Measurements from ENCODE around the gene WWP2.
"Not testable (repeated sequence)": the region's sequence is repeated elsewhere in the genome, so short reads cannot be mapped to it uniquely, and the experiment has no call there.

WWP2 gene

DNA sequence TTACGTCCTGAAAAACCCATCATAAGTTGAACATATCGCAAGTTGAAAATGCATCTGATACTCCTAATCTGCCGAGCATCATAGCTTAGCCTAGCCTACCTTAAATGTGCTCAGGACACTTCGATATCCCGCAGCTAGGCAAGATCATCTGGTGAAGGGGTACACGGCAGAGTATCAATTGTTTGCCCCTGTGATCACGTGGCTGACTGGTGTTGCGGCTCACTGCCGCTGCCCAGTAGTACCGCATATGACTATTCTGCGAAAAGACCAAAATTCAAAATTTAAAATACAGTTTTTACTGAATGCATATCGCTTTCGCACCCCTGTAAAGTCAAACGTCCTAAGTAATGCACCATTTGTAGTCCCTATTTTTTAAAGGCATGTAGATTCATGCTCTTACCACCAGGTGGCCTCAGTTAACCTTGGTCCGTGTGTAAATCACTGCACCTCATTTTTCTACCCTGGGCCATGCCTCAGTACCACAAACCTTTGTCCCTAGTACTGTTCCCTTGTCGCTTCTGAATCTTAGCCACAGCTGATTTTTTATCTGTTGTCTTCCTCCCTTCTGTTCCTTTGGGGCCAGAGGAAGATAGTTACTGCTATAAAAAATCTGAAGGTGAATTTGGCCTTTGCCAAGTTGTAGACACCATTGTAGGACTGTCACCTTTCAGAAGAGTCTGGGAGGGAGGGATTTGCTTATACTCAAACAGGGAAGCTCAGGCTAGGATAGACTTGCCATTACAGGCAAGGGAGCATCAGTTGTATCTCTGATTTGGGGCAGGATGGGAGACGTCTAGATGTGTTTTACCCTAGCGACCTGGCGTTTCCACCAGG lies 34.4 kb downstream of the WWP2 start:
- peak; percentile 45 for DNase-seq (ENCODE audit: low read depth, low spot score)

DNA sequence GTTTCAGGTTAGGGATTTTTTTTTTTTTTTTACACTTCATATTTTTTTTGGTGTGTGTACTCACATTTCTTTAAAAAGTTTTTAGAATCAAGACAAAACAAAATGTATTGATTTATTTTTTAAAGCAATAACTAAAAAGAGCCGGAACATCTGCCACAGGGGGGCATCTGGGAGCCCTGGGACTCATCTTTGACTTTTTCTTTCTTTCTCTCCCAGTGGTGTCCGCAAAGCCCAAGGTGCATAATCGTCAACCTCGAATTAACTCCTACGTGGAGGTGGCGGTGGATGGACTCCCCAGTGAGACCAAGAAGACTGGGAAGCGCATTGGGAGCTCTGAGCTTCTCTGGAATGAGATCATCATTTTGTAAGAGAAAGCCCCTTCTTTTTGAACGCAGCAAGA lies 36.3 kb downstream of the WWP2 start:
- no peak for DNase-seq (ENCODE audit: low read depth, low spot score)

DNA sequence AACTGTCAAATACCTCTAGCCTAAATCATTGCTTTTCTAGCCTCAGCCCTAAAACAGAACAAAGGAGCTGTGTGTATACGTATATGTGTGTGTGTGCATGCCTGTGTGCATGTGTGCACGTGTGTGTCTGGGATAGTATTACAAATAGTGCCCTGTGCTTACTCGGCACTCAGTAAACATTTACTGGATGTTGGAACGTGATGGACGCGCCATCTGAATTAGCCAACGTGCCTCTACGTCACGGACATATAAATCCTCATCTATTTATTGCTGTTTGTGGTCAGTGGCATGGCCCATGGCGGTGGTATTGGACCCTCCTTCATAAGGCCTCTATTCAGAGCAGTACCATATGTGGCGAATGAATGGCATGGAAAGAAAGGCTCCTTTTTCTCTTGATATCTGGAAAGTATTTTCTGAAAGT lies 37.5 kb downstream of the WWP2 start:
- DNase-seq (ENCODE audit: low read depth, low spot score) = no peak

DNA sequence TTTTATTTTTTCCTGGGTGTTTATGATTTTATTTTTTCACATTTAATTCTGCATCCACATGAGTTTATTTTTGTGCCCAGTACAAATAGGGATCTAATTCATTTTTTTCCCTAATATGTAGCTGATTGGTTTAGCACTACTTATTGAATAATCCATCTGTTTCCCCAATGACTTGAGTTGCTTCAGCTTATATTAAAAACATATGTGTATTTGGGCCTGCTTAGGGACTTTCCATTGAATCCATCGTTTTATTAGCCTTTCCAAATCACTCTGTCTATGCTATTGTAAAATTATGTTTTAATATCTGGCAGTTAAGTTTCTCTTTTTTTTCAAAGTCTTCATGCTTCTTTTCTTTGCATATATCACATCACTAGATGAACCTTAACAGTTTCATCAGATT lies 42.2 kb downstream of the WWP2 start:
- no peak for DNase-seq (ENCODE audit: low read depth, low spot score)

DNA sequence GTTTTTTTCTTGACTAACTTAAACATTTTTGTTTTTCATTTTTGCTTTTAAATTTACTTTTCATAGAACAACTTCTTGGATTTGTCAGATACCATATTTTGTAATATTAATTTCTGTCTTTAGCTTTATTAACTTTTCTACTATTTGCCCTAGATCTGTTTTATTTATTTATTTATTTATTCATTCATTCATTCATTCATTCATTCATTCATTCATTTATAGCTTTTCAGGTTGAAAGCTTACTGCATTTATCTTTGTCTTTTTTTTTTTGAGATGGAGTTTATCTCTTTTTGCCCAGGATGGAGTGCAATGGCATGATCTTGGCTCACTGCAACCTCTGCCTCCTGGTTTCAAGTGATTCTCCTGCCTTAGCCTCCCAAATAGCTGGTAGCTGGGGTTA lies 44.6 kb downstream of the WWP2 start:
- DNase-seq (ENCODE audit: low read depth, low spot score) = not testable (repeated sequence)

DNA sequence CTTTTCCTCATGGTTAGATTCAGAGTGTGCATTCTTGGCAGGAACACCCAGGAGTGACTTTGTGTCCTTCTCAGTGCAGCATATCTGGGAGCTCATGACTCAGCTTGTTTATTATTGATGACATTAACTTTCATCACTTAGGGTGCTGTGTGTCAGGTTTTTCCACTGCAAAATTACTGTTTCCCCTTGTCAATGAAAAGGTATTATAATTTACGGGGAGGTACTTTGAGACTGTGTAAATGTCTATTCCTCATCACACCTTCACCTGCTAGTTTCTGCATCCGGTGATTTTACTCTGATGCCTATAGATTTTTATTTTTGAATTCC lies 50.5 kb downstream of the WWP2 start:
- DNase-seq (ENCODE audit: low read depth, low spot score) = no peak

DNA sequence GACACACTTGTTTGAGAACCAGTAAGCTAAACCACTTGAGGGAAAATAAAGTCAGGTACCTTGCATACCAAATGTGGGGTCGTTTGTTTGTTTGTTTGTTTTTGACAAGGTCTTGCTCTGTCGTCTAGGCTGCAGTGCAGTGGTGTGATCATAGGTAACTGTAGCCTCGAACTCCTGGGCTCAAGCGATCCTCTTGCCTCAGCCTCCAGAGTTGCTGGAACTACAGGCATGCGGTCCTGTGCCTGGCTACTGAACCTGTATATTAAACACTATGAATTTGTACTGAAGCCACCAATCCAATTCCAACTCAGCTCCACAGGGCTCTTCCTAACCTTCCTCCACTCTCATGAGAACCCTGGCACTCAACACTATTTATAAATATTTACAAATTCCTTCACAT lies 51.9 kb downstream of the WWP2 start:
- DNase-seq (ENCODE audit: low read depth, low spot score) = no peak

DNA sequence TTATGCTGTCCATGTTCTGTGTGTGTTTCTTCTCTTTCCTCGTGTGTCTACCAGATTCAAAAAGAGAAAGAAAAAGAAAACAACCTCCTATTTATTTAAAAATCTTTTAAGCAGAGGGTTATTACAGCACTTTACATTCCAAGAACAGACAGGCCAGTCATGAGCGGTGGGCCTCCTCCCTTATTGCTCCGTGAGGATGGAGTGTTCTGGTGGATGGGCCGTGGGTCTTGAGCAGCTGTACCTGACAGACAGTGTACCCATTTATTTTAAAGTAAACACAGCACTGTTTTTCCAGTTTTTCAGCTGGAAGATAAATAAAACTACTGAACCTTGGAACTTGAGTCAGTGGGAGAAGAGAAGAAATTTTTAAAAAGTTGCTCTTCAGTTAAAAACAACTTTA lies 52.4 kb downstream of the WWP2 start:
- no peak for DNase-seq (ENCODE audit: low read depth, low spot score)

DNA sequence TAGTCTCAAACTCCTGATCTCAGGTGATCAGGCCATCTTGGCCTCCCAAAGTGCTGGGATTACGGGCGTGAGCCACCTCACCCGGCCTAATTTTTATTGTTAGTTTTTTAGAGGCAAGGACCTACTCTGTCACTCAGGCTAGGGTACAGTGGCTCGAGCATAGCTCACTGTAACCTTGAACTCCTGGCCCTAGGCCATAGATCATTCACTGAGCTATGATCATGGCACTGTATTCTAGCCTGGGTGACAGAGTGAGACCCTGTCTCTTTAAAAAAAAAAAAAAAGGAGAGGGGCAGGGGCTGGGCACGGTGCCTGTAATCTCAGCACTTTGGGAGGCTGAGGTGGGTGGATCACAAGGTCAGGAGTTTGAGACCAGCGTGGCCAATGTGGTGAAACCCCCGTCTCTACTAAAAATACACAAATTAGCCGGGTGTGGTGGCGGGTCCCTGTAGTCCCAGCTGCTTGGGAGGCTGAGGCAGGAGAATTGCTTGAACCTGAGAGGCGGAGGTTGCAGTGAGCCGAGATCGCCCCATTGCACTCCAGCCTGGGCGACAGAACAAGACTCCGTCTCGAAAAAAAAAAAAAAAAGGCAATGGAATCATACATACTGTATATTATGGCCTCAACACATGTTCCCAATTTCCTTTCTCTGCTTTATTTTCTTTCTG lies 53.2 kb downstream of the WWP2 start:
- DNase-seq (ENCODE audit: low read depth, low spot score) = not testable (repeated sequence)

DNA sequence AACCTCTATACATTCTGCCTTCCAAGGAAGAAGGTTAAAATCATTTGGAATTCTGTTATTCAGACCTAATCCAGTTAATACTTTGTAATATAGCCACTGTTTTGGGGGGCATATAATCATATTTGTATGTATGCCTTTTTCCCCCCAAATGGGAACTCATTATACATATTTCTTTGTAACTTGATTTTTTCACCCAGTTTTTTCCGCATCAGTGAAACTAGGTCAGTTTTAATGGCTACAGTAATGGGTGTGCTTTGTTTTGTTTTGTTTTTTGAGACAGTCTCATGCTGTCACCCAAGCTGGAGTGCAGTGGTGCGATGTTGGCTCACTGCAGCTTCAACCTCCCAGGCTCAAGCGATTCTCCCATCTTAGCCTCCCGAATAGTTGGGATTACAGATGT lies 54.9 kb downstream of the WWP2 start:
- DNase-seq (ENCODE audit: low read depth, low spot score) = no peak

DNA sequence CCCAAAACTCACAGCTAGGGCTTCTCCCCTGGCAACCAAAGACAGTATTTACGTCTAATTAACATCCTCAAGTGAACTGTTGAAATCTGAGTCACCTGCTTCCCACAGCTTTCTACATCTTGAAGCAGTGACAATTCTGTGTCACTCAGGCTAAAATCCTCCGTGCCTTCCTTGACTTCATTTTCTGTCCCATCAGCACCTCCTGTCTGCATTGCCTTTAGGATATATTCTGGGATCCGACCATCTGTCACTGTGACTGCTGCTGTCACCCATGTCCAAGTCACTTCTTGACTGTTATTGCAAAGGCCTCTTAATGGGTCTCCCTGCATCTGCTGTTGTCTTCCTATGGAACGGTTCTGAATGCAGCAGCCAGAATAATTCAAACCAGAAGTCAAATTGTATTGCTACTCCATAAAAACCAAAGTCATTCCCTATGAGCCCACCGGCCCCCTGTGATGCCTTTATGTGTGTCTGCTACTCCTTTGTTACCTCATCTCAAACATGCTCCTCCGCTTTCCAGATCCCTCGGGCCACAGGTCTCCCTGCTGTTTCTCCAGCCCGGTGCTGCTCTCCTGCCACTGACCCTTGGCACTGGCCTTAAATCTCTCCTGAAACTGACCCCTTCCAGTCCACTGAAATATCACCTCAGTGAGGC lies 56.9 kb downstream of the WWP2 start:
- no peak for DNase-seq (ENCODE audit: low read depth, low spot score)

DNA sequence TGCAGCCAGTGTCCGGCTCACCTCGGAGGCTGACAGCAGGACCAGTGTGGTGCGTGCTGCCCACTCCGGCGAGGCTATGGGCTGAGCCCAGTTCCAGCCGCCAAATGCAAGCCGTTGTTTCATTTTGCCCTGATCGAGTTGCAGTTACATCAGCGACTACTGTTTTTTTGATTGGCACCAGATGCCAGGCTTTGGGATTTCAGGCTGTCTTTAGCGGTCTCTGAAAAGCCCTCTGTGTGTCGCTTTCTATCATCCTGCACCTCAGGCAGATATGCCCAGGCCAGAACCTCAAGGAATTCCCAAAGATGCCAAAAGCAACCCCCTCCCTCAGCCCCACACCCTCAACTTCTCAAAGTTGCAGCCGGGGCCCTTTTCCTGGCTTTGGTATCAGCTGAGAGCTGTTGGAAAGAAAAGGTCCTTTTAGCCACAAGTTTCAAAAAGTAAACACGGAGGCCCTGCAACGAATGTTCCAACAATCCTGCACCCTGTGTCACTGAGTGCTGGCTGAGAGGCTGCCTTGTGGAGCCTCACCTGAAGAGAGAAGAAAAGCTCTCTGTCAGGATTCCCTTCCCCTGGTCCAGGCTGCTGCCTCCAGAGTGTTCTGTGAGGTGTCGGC lies 58.9 kb downstream of the WWP2 start:
- DNase-seq (ENCODE audit: low read depth, low spot score) = no peak

DNA sequence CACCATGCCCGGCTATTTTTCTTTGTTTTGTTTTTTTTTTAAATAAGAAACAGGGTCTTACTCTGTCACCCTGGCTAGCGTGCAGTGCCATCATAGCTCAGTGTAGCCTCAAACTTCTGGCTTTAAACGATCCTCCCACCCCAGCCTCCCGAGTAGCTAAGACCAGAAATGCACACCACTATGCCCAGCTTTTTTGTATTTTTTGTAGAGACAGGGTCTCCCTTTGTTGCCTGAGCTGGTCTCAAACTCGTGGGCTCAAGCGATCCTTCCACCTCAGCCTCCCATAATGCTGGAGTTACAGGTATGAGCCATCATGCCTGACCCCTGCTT lies 59.7 kb downstream of the WWP2 start:
- no peak for DNase-seq (ENCODE audit: low read depth, low spot score)

DNA sequence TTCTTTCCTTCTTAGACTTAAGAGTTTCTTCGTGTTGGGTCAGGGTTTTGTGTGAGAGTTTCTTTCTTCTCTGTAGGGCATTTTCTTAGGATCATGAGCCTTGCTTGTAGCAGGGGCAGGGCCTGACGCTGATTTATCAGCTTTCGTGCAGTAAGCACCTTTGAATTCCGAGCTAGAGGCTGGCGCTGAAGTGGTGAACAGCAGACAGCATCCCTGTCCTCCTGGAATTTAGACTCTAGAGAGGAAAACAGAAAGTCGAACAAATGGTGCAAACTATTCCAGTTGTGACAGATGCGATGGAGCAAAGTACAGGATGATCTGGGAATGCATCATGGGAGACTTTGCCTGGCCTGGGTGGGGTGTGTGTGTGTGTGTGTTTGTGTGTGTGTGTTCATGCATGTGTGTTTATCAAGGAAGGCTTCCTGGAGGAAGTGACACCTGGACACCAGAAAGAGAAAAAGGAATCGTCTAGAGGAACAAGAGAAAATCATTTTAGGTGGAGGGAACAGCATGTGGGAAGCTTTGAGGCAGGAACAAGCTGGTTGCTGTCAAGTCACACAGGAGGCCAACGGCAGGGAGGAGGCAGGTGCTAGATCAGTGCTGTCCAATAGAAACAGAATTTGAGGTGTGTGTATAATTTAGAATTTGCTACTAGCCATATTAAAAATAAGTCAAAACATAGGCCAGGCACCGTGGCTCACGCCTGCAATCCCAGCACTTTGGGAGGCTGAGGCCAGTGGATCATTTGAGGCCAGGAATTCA lies 60.2 kb downstream of the WWP2 start:
- no peak for DNase-seq (ENCODE audit: low read depth, low spot score)

DNA sequence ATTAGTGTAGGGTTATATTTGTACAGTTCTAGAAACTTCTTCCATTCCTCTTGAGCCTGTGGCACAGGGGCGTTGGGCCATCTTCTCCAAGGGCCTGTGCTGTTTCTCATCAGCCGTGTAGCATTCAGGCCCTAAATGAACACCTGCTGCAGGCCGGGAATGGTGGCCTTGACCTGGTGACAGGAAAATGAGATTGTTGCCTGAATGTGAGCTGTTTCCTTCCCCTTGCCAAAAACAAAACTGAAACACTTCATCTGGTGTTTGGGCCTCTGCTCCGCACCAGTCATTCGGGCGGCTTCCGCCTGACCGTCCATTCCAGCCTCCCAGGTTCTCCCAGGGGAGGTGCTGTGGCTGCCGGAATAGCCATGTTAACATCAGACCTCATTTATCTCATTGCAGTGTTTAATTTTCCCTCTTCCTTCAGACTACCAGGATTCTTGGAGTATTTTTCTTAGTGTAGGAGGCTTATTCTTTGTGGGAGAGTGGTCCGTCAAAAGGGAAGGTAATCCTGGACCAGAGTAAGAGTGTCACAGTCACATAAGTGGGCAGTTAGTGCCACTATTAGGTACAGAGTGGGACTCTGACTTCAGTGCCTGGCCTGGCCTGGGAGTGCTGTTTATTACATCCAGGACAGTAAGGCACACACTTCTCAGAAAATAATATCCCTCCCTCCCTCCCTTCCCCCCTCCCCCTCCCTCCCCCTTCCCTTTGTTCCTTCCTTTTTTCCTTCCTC lies 61.9 kb downstream of the WWP2 start:
- no peak for DNase-seq (ENCODE audit: low read depth, low spot score)

DNA sequence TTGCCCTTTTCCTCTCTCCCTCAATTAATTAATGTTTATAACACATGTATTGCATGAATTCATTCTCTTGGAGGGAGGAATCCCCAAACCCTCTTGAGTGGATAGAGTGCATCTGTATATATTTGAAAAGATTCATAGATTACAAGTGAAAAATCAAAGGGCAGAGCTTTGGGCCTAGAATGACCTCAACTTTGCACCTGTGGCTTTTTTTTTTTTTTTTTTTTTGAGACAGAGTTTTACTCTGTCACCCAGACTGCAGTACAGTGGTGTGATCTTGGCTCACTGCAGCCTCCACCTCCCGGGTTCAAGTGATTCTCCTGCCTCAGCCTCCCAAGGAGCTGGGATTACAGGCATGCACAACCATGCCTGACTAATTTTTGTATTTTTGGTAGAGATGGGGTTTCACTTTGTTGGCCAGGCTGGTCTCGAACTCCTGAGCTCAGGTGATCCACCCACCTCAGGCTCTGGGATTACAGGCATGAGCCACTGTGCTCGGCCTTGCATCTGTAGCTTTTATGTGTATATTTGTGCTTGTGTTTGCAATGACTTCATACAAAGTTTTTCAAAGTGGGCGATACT lies 62.5 kb downstream of the WWP2 start:
- DNase-seq (ENCODE audit: low read depth, low spot score) = not testable (repeated sequence)

DNA sequence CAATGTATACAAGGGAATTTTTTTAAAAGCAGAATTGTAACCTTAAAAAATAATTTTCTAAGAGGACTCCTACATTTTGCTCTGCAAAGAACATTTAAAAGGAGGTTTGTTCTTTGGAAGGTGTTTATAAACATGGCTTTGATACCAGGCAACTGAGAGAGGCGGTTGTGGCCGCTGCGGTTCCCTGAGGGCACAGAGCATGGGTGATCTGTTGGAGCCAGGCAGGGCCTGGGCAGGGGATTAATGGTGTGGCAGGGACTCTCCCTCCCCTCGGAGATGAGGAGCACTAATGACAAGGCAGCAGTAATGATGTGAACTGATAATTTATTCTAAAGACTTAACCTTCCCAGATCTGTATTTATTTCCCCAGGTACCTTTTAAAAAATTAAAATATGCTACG lies 65.4 kb downstream of the WWP2 start:
- DNase-seq (ENCODE audit: low read depth, low spot score) = no peak

DNA sequence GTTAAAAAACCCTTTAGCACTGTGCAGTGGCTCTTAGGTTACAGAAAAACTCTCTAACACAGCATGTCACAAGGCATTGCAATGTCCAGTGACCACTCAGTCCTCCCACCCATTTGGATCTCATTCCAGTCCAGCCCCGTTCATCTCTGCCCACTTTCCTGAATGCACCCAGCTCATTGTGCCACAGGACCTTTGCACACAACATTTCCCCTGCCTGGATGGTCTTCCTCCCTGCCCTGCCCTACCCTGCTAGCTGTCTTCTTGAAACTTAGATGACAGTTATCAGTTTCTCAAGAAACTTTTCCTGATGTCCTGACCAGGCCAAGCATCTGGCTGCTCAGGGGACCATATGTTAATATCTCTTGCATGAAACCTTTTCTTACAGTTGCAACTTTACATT lies 67.2 kb downstream of the WWP2 start:
- no peak for DNase-seq (ENCODE audit: low read depth, low spot score)

DNA sequence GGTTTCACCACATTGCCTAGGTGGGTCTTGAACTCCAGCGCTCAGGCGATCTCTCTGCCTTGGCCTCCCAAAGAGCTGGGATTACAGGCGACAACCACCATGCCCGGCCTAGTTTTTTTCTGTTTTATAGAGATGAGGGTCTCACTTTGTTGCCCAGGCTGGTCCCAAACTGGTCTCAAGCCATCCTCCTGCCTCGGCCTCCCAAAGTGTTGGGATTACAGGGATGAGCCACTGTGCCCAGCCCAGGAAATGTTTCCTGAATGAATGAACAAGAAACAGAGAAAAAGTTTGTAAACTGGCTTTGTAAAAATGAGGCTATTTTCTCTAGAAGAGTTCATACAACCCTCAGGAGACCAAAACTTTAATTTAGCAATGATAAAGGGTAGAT lies 68.0 kb downstream of the WWP2 start:
- DNase-seq (ENCODE audit: low read depth, low spot score) = no peak

DNA sequence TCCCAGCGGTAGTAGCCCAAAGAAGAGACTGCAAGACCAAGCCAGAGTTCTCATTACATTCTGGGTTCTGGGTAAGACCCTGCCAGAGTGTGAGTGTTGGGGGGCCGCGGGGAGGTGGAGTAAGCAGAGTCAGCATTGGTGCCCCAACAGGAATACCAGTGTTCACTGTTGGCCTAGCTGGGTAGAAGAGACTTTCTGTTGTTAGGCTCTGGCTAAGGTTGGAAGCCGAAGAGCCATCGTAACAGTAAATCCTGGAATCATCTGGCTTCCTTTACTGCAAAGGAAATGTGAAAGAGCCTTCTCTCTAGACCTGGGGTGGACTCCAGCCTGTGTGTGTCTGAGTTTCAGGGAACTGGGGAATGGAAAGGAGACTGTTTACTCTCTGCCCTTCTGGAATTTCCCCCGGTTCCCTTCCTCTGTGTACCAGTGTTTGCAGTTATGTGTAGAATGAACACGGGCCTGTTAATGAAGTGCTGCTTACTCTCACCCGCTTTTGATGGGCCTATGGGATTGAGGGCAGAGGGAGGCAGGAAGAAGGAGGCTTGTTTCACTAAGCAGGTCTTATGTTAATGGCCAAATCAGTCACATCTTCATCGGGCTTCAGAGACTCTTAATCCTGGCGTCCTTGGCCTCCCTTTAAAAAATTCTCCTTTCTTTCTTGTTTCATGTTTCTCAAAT lies 68.5 kb downstream of the WWP2 start:
- DNase-seq (ENCODE audit: low read depth, low spot score) = no peak

All from smooth muscle cell of the brain vasculature (primary cell).